Measurements from ENCODE around the gene KCNQ1.
A peak's percentile ranks its signal among the peaks of the same experiment; 100 is the strongest.

Gene KCNQ1

DNA sequence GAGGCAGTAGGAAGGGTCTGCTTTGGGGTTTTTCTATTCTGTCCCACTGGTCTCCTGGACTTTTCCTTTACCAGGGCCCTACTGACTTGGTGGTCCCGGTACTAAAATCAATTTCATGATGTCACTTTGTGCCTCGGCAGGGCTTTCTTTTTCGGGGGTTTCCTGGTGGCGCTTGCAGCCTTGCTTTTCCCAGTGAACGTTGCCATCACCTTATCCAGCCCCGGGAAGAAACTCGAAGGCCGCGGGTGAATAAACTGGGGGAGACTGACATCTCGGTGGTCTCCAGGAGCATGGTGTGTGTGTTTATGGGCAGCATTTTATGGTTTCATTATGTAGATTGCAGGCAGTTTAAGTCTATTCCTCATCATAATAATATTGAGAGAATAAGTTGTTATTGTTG, 84.4 kb downstream of the KCNQ1 start:
- Histone ChIP-seq H3K27ac (ENCODE audit: insufficient read depth, low read length, poor library complexity, severe bottlenecking) (no peak overlapping the region), H3K27me3 (replicated peaks; ENCODE audit: control insufficient read depth, insufficient read depth, low read length, poor library complexity, severe bottlenecking) (no peaks in the 10 kb centered on the region), H3K4me3 (ENCODE audit: insufficient read depth, low read depth, low read length, poor library complexity, severe bottlenecking) (no peak overlapping the region), H3K9me3 (ENCODE audit: control insufficient read depth, low read length) (no peaks in the 10 kb centered on the region), H3K4me1 (ENCODE audit: control insufficient read depth, insufficient read depth, low read length, poor library complexity, severe bottlenecking) (peaks cover 9% of the 10 kb centered on the region), H3K36me3 (ENCODE audit: control insufficient read depth, insufficient read depth, low read length) (peaks cover 8% of the 10 kb centered on the region)
- no peak for DNase-seq

DNA sequence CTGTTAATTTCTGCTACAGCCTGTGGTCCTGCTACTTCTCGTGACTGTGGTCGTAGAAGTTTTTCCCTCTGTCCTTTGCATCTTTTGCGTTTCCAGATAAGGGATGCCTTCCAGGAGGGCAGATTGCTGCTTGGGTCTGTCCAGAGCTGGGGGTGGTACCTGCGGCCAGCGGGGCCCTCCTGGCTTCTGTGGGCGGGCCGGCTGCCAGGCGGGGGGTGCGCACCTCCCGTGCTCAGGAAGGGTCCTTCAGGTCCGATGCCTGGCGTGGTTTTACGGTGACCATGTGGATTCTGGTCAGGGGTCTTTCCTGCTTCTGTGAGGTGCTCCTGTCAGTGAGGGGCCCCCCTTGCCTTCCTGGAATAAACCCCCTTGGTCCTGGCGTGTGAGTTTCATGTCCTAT, 84.8 kb downstream of the KCNQ1 start:
- no peak overlapping the region for H3K4me3 ChIP-seq (ENCODE audit: insufficient read depth, low read depth, low read length, poor library complexity, severe bottlenecking)
- H3K27ac ChIP-seq (ENCODE audit: insufficient read depth, low read length, poor library complexity, severe bottlenecking): no peak overlapping the region
- H3K9me3 ChIP-seq (ENCODE audit: control insufficient read depth, low read length): no peaks in the 10 kb centered on the region
- no peaks in the 10 kb centered on the region for H3K27me3 ChIP-seq (replicated peaks; ENCODE audit: control insufficient read depth, insufficient read depth, low read length, poor library complexity, severe bottlenecking)
- peaks cover 8% of the 10 kb centered on the region for H3K36me3 ChIP-seq (ENCODE audit: control insufficient read depth, insufficient read depth, low read length)
- DNase-seq: no peak
- H3K4me1 ChIP-seq (ENCODE audit: control insufficient read depth, insufficient read depth, low read length, poor library complexity, severe bottlenecking): peaks cover 9% of the 10 kb centered on the region

DNA sequence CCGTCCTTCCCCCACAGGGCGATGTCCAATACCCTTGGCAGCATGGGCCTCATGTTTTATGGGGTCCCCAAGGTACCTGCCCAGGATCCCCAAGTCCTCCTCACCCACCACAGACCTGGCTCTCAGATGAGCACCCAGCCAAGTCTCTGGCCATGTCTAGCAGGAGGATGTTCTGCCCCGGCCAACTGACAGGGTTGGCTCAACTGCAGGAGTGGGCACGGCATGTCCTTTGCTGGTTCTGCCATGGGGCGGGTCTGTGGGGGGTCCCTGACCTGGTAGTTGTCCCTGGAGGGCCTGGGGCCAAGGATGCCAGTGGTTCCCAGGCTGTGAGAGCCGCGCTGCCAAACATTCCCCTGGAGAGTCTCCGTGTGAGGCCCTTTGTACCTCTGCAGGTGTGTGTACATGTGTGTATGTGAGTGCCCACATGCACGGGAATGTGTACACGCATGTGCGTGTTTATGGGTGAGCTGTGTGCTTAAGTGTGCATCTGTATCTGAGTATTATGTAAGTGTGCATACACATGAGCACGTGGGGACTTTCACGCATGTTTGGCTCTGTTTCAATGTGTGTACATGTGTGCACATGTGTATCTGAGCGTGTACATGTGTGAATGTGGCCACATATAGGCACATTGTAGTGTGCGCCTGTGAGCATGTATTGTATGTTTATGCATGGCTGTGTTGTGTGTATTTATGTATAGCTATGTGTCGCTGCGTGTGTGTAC, 85.5 kb downstream of the KCNQ1 start:
- H3K27me3 ChIP-seq (replicated peaks; ENCODE audit: control insufficient read depth, insufficient read depth, low read length, poor library complexity, severe bottlenecking): no peaks in the 10 kb centered on the region
- peaks cover 9% of the 10 kb centered on the region for H3K4me1 ChIP-seq (ENCODE audit: control insufficient read depth, insufficient read depth, low read length, poor library complexity, severe bottlenecking)

DNA sequence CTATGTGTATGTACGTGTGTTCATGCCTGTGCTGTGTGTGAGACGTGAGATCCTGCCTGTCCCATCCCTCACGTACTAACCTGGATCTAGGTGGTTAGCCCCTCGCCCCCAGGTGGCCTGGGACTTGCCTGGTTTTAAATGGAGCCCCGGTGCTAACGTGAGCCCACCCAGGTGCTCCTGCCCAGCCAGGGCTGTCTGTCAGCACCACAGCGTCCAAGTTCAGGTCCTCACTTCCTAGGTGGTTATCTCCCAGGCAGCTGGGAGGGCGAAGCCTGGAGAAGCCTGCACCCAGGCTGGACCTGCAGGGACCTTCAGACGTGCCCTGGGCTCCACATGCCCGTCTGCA, 86.0 kb downstream of the KCNQ1 start:
- Histone ChIP-seq H3K4me1 (ENCODE audit: control insufficient read depth, insufficient read depth, low read length, poor library complexity, severe bottlenecking) (peaks cover 9% of the 10 kb centered on the region), H3K27ac (ENCODE audit: insufficient read depth, low read length, poor library complexity, severe bottlenecking) (no peak overlapping the region), H3K9me3 (ENCODE audit: control insufficient read depth, low read length) (no peaks in the 10 kb centered on the region), H3K27me3 (replicated peaks; ENCODE audit: control insufficient read depth, insufficient read depth, low read length, poor library complexity, severe bottlenecking) (no peaks in the 10 kb centered on the region), H3K4me3 (ENCODE audit: insufficient read depth, low read depth, low read length, poor library complexity, severe bottlenecking) (no peak overlapping the region), H3K36me3 (ENCODE audit: control insufficient read depth, insufficient read depth, low read length) (peaks cover 8% of the 10 kb centered on the region)
- no peak for DNase-seq

More for the DNA sequence above, 85.5 kb downstream of the KCNQ1 start:
- Histone ChIP-seq H3K4me3 (ENCODE audit: insufficient read depth, low read depth, low read length, poor library complexity, severe bottlenecking) (no peak overlapping the region), H3K9me3 (ENCODE audit: control insufficient read depth, low read length) (no peaks in the 10 kb centered on the region), H3K36me3 (ENCODE audit: control insufficient read depth, insufficient read depth, low read length) (peaks cover 8% of the 10 kb centered on the region), H3K27ac (ENCODE audit: insufficient read depth, low read length, poor library complexity, severe bottlenecking) (no peak overlapping the region)
- DNase-seq: no peak

DNA sequence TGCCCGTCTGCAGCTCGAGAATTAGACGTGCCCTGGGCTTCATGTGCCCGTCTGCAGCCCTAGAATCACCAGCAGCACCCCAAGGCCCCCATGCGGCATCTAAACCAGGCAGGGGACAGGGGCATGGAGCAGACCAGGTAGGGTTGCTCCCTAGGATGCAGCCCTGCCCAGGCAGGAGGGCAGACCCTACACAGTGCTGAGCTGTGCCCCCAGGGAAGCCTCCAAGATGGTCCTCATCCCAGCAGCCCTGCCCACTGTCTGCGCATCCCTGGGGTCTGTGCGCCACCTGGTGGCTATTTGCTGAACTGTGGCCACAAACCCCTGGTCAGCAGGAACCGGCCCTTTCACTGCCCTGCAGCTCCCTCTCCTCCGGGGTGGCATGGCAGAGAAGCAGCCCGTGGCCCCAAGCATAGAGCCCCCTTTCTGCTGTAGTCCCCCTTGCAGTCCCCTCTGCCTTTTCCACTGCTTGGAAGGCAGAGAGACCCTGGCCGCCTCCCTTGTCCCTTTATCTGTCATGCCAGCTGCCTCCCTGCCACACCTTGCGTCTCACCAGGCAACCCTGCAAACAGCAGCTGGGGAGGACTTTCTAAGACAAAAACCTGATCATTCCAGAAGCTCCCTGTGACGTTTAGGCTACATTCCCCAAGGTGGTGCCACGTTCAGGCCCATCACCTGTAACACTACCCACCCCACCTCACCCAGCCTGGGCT, 86.6 kb downstream of the KCNQ1 start:
- no peak overlapping the region for H3K27ac ChIP-seq (ENCODE audit: insufficient read depth, low read length, poor library complexity, severe bottlenecking)
- H3K27me3 ChIP-seq (replicated peaks; ENCODE audit: control insufficient read depth, insufficient read depth, low read length, poor library complexity, severe bottlenecking): no peaks in the 10 kb centered on the region
- H3K4me1 ChIP-seq (ENCODE audit: control insufficient read depth, insufficient read depth, low read length, poor library complexity, severe bottlenecking): peaks cover 9% of the 10 kb centered on the region
- H3K36me3 ChIP-seq (ENCODE audit: control insufficient read depth, insufficient read depth, low read length): peaks cover 8% of the 10 kb centered on the region
- peak; percentile 31 to 51 (median 36) for DNase-seq
- H3K4me3 ChIP-seq (ENCODE audit: insufficient read depth, low read depth, low read length, poor library complexity, severe bottlenecking): no peak overlapping the region
- no peaks in the 10 kb centered on the region for H3K9me3 ChIP-seq (ENCODE audit: control insufficient read depth, low read length)

DNA sequence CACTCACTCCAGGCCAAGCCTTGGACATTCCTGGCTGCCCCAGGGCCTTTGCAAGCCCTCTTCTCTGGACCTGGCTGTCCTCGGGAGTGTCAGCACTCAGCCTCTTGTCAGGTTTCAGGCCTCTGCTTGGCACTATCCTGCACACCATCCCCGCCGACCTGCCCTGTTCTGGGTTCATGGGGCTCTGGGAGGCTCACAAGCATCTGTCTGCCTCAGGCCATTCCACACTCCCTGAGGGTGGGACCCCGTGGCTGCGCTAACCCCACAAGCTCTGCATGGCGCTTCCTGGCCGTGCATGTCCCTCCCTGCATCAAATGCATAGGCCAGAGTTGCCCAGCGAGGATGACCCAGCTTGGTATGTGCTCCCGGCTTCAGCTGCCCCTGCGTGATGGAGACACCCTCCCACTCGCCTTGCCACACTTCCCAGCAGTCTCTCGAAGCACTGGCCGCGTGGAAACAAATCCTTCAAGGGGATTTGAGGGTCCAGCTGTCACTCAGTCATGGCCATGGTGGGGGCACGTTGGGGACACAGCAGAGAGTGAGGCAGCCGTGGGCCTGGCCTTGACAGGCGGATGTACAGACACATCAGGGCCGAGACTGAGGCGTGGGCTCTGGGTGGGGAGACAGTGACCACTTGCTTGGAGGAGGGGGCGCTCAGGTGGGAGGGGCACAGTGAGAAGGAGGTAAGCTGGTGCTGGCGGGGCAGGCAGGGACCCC, 87.3 kb downstream of the KCNQ1 start:
- Histone ChIP-seq H3K4me1 (ENCODE audit: control insufficient read depth, insufficient read depth, low read length, poor library complexity, severe bottlenecking) (peaks cover 9% of the 10 kb centered on the region), H3K36me3 (ENCODE audit: control insufficient read depth, insufficient read depth, low read length) (peaks cover 8% of the 10 kb centered on the region), H3K27me3 (replicated peaks; ENCODE audit: control insufficient read depth, insufficient read depth, low read length, poor library complexity, severe bottlenecking) (no peaks in the 10 kb centered on the region), H3K27ac (ENCODE audit: insufficient read depth, low read length, poor library complexity, severe bottlenecking) (no peak overlapping the region), H3K9me3 (ENCODE audit: control insufficient read depth, low read length) (no peaks in the 10 kb centered on the region), H3K4me3 (ENCODE audit: insufficient read depth, low read depth, low read length, poor library complexity, severe bottlenecking) (no peak overlapping the region)
- DNase-seq: no peak

DNA sequence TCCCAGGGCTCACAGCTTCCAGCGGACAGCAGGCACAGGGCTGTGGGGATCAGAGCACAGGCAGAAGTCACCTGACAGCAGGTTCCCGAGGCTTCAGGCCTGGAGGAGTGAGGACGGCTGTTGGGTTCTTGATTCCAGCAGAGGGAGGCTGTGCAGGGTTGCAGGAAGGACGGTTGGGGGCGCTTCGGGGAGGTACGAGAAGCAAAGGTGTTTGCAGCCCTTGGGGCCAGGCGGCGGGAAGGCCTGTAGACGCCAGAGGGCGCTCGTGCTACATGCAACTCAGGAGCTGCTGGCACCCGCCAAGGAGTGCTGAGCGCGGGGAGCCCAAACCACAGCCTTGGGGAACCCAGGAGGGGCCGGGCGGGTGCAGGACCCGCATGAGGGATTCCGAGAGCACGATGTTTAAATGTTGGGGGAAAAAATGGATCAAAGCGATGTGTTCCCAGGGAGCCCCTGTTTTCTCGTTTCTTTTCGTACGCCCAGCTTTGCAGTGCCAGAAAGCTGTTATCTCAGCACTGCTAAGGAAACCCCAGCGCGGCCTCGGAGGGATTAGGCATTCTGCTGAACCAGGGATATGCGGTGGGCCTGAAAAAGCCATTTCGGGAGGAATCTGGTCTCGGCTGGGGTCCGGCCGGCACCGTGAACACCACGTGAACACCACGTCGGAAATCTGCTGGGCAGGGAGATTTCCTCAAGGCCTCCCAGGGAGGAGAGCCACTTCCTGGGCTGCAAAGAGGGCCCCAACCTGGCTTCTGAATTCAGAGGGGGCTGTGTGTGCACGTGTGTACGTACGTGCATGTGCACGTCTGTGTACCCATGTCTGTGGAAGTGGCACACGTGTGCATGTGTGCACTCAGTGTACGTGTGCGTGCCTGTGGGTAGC, 88.1 kb downstream of the KCNQ1 start:
- Histone ChIP-seq H3K27me3 (replicated peaks; ENCODE audit: control insufficient read depth, insufficient read depth, low read length, poor library complexity, severe bottlenecking) (no peaks in the 10 kb centered on the region), H3K27ac (ENCODE audit: insufficient read depth, low read length, poor library complexity, severe bottlenecking) (no peak overlapping the region), H3K9me3 (ENCODE audit: control insufficient read depth, low read length) (no peaks in the 10 kb centered on the region), H3K4me1 (ENCODE audit: control insufficient read depth, insufficient read depth, low read length, poor library complexity, severe bottlenecking) (peaks cover 9% of the 10 kb centered on the region), H3K4me3 (ENCODE audit: insufficient read depth, low read depth, low read length, poor library complexity, severe bottlenecking) (no peak overlapping the region), H3K36me3 (ENCODE audit: control insufficient read depth, insufficient read depth, low read length) (peaks cover 8% of the 10 kb centered on the region)
- peak; percentile 70 to 84 (median 76) for DNase-seq

DNA sequence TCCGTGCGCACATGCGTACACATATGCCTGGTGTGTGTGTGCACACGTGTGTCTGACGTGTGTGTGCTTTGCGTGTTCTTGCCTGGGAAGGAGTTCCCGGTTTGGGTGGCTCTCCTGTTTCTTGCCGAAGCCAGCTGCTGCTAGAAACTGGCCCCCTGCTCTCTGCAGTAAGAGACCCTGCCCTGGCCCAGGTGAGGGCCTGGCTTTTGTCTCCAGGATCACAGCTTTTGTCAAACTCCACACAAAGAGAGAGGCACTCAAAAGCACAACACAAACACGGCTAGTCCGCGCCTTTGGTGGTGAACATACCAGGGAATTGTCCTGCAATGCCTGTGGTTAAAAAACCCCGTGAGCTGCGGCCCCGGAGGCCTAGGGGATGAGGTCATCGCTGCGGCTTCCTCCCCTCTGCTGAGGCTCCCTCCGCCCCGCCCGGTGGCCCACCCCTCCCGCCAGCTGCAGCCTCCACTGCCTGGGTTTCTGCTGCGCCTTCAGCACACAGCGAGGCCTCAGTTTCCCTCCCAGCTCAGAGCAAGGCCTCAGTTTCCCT, 88.9 kb downstream of the KCNQ1 start:
- Histone ChIP-seq H3K27me3 (replicated peaks; ENCODE audit: control insufficient read depth, insufficient read depth, low read length, poor library complexity, severe bottlenecking) (no peaks in the 10 kb centered on the region), H3K9me3 (ENCODE audit: control insufficient read depth, low read length) (no peaks in the 10 kb centered on the region), H3K4me3 (ENCODE audit: insufficient read depth, low read depth, low read length, poor library complexity, severe bottlenecking) (no peak overlapping the region), H3K36me3 (ENCODE audit: control insufficient read depth, insufficient read depth, low read length) (peaks cover 8% of the 10 kb centered on the region), H3K27ac (ENCODE audit: insufficient read depth, low read length, poor library complexity, severe bottlenecking) (no peak overlapping the region), H3K4me1 (ENCODE audit: control insufficient read depth, insufficient read depth, low read length, poor library complexity, severe bottlenecking) (peaks cover 9% of the 10 kb centered on the region)
- DNase-seq: no peak

DNA sequence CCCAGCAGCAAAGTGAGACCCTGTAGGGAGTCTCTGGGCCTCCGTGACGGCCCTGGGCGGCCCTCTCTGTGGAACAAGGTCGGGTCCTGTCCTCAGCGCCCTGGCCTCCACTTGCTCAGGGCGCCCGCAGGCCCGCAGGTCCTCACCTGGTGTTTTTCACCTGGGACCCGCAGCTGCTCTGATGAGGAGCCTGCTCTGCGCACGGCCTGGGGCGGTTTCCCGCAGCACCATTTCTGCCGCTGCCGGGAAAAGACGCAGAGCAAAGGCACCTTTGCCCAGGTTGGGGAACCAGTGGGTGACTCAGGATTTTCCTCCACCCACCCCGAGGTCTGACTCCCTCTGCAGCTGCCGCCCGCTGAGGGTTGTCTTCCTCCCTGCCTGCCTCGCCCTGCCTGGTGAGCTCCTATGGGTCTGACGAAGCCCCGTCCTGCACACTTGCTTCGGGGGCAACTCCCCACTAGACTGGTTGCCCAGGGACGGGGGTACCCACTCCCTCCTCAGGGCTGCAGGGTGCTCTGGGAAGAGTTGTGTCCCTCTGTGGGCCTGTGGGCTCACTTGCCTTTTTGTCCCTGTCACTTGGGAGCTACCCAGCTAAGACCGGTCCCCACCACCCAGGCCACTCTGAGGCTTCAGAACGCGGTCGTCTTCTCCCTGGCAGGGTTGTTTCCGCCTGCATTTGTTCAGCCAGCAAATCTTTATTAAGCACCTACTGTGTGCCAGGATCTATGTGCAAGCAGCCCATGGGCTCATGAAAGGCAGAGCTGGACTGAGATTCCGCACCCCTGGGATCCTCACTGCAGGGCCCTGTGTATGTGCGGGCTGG, 89.5 kb downstream of the KCNQ1 start:
- no peak overlapping the region for H3K27ac ChIP-seq (ENCODE audit: insufficient read depth, low read length, poor library complexity, severe bottlenecking)
- no peak for DNase-seq
- H3K27me3 ChIP-seq (replicated peaks; ENCODE audit: control insufficient read depth, insufficient read depth, low read length, poor library complexity, severe bottlenecking): no peaks in the 10 kb centered on the region

More for the DNA sequence above, 89.5 kb downstream of the KCNQ1 start:
- peaks cover 9% of the 10 kb centered on the region for H3K4me1 ChIP-seq (ENCODE audit: control insufficient read depth, insufficient read depth, low read length, poor library complexity, severe bottlenecking)
- peaks cover 8% of the 10 kb centered on the region for H3K36me3 ChIP-seq (ENCODE audit: control insufficient read depth, insufficient read depth, low read length)
- no peaks in the 10 kb centered on the region for H3K9me3 ChIP-seq (ENCODE audit: control insufficient read depth, low read length)
- no peak overlapping the region for H3K4me3 ChIP-seq (ENCODE audit: insufficient read depth, low read depth, low read length, poor library complexity, severe bottlenecking)
